Loucy (cell line): ENCODE results near the gene ASTN2.
"Not testable (repeated sequence)": the region's sequence is repeated elsewhere in the genome, so short reads cannot be mapped to it uniquely, and the experiment has no call there.

Source experiments
- H2AFZ ChIP-seq: fragments of 200-600 bp; sonication (generic); 2 replicates; pipeline ENCODE4 v1.6.0; 2016; ENCODE audit warnings: antibody characterized with exemption, mild to moderate bottlenecking, low read length, moderate library complexity
- H3F3A ChIP-seq: fragments of 200-600 bp; 2 replicates; pipeline ENCODE4 v1.6.0; 2016; ENCODE audit warnings: antibody characterized with exemption, low read depth, mild to moderate bottlenecking
- H3K27me3 ChIP-seq: fragments of 200-600 bp; sonication (generic); 2 replicates; pipeline ENCODE4 v1.6.1; 2014; ENCODE audit warnings: low read length, mild to moderate bottlenecking; ENCODE audit not compliant: insufficient read depth, poor library complexity, severe bottlenecking
- H3K36me3 ChIP-seq: fragments of 200-600 bp; sonication (generic); 2 replicates; pipeline ENCODE4 v1.6.1; 2016; ENCODE audit warnings: low read length; ENCODE audit not compliant: insufficient read depth
- H3K4me1 ChIP-seq: fragments of 200-600 bp; sonication (generic); 2 replicates; pipeline ENCODE4 v1.5.1; 2014; ENCODE audit warnings: low read length, mild to moderate bottlenecking; ENCODE audit not compliant: insufficient read depth, poor library complexity, severe bottlenecking
- H3K4me2 ChIP-seq: fragments of 200-600 bp; sonication (generic); 2 replicates; pipeline ENCODE4 v1.6.0; 2014; ENCODE audit warnings: antibody characterized with exemption, low read length, low read depth, mild to moderate bottlenecking; ENCODE audit not compliant: poor library complexity, severe bottlenecking
- H3K4me3 ChIP-seq: fragments of 200-600 bp; sonication (generic); 2 replicates; pipeline ENCODE4 v1.5.1; 2014; ENCODE audit warnings: low read length, mild to moderate bottlenecking, mixed read lengths; ENCODE audit not compliant: poor library complexity, severe bottlenecking
- H3K79me2 ChIP-seq: fragments of 200-600 bp; sonication (generic); 2 replicates; pipeline ENCODE4 v1.6.1; 2014; ENCODE audit warnings: low read length; ENCODE audit not compliant: insufficient read depth
- H3K9ac ChIP-seq: fragments of 200-600 bp; sonication (generic); 2 replicates; pipeline ENCODE4 v1.6.0; 2014; ENCODE audit warnings: mild to moderate bottlenecking, low read depth, low read length, moderate library complexity; ENCODE audit not compliant: poor library complexity, severe bottlenecking
- H3K9me2 ChIP-seq: fragments of 200-600 bp; sonication (generic); replicated peaks from 2 replicates; pipeline ENCODE4 v1.6.1; 2016; ENCODE audit warnings: low read depth, low read length, mixed read lengths
- H3K9me3 ChIP-seq: fragments of 200-600 bp; sonication (generic); 2 replicates; pipeline ENCODE4 v1.6.1; 2014; ENCODE audit warnings: mild to moderate bottlenecking, antibody characterized with exemption, low read length, low read depth; ENCODE audit not compliant: insufficient read depth
- H4K20me1 ChIP-seq: fragments of 200-600 bp; sonication (generic); 2 replicates; pipeline ENCODE4 v1.6.0; 2014; ENCODE audit warnings: antibody characterized with exemption, low read length, mild to moderate bottlenecking; ENCODE audit not compliant: insufficient read depth, poor library complexity, severe bottlenecking
- CTCF ChIP-seq: fragments of 200-600 bp; sonication (generic); conservative IDR thresholded peaks from 2 replicates; pipeline ENCODE4 v1.5.1; 2014; ENCODE audit warnings: mild to moderate bottlenecking, antibody characterized with exemption, low read length
- EZH2phosphoT487 ChIP-seq: fragments of 200-600 bp; IDR thresholded peaks from 2 replicates; pipeline ENCODE4 v1.6.1; 2018; ENCODE audit warnings: antibody characterized with exemption, mild to moderate bottlenecking, moderate library complexity, borderline replicate concordance

The ASTN2 gene

GRCh38 chr9:116891424-116891823 is 523.4 kb downstream of the ASTN2 start:
- no peaks in the 10 kb centered on the region for H3K4me1 ChIP-seq
- no peaks in the 10 kb centered on the region for H4K20me1 ChIP-seq
- H3K9me3 ChIP-seq: no peaks in the 10 kb centered on the region
- no peak for TF ChIP-seq CTCF
- TF ChIP-seq EZH2phosphoT487: no peak
- no peak overlapping the region for H3K4me2 ChIP-seq
- H3K4me3 ChIP-seq: no peak overlapping the region
- no peaks in the 10 kb centered on the region for H3K36me3 ChIP-seq
- no peak overlapping the region for H2AFZ ChIP-seq
- H3F3A ChIP-seq: no peaks in the 10 kb centered on the region
- H3K27me3 ChIP-seq: no peaks in the 10 kb centered on the region
- H3K79me2 ChIP-seq: no peaks in the 10 kb centered on the region
- H3K9me2 ChIP-seq: no peaks in the 10 kb centered on the region
- no peak overlapping the region for H3K9ac ChIP-seq

- not testable (repeated sequence) for H3K4me1 ChIP-seq, H3K79me2 ChIP-seq, H3K9me3 ChIP-seq, H3K9me2 ChIP-seq, H3K27me3 ChIP-seq, H3K9ac ChIP-seq, H2AFZ ChIP-seq, H3K4me2 ChIP-seq, H3F3A ChIP-seq, H3K4me3 ChIP-seq, H4K20me1 ChIP-seq, H3K36me3 ChIP-seq
These were observed 526.4 kb downstream of the ASTN2 start for GRCh38 chr9:116888476-116888875.

- H3K4me1 ChIP-seq: no peaks in the 10 kb centered on the region
- no peaks in the 10 kb centered on the region for H3K9me3 ChIP-seq
- no peak overlapping the region for H3K9ac ChIP-seq
- no peaks in the 10 kb centered on the region for H3K79me2 ChIP-seq
- H4K20me1 ChIP-seq: no peaks in the 10 kb centered on the region
- H3K9me2 ChIP-seq: no peaks in the 10 kb centered on the region
- H3K27me3 ChIP-seq: no peaks in the 10 kb centered on the region
- no peaks in the 10 kb centered on the region for H3K36me3 ChIP-seq
- no peak overlapping the region for H3K4me2 ChIP-seq
- no peaks in the 10 kb centered on the region for H3F3A ChIP-seq
- H3K4me3 ChIP-seq: no peak overlapping the region
- TF ChIP-seq CTCF: no peak
- TF ChIP-seq EZH2phosphoT487: no peak
- H2AFZ ChIP-seq: no peak overlapping the region
These were observed 526.8 kb downstream of the ASTN2 start for GRCh38 chr9:116888066-116888465.

- H3F3A ChIP-seq: no peaks in the 10 kb centered on the region
- H3K4me3 ChIP-seq: no peak overlapping the region
- H4K20me1 ChIP-seq: no peaks in the 10 kb centered on the region
- TF ChIP-seq CTCF (no peak), EZH2phosphoT487 (no peak)
- H3K36me3 ChIP-seq: no peaks in the 10 kb centered on the region
- H3K27me3 ChIP-seq: no peaks in the 10 kb centered on the region
- no peaks in the 10 kb centered on the region for H3K79me2 ChIP-seq
- H3K9me2 ChIP-seq: no peaks in the 10 kb centered on the region
- no peak overlapping the region for H2AFZ ChIP-seq
- H3K9ac ChIP-seq: no peak overlapping the region
- H3K4me1 ChIP-seq: no peaks in the 10 kb centered on the region
- H3K4me2 ChIP-seq: no peak overlapping the region
- H3K9me3 ChIP-seq: no peaks in the 10 kb centered on the region
These were observed 531.2 kb downstream of the ASTN2 start for GRCh38 chr9:116883676-116884075.
